ENCODE measurements around the gene ATP2A3. TPM values are rescaled to one million over a fixed set of nuclear protein-coding genes. Genes with fewer than 3 reads are reported as not detected.

ATP2A3 gene
- total RNA-seq, 4 donors from 2014 or later = 142 to 300 (median 208) TPM

DNA sequence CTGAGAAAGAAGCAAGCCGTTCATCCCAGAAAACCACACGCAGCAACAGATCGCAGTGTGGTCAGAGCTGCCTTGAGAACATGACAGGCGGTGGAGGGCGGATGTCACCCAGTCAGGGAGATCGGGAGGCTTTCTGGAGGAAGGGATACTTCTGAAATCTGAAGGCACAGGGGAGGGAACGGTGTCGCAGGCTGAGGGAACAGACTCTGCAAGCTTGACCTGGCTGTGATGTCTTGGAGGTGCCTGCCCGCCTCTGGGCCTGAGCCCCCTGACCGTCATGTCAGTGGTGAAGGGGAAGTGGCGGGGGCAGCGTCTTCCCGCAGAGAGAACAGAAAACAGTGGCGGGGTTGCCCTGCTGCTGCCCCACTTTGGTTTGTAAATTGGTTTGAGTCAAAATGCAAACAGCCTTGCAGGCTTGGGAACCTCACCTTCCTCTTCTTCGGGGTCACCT lies 8.1 kb upstream of the ATP2A3 start:
- TF ChIP-seq, protein P1, sequence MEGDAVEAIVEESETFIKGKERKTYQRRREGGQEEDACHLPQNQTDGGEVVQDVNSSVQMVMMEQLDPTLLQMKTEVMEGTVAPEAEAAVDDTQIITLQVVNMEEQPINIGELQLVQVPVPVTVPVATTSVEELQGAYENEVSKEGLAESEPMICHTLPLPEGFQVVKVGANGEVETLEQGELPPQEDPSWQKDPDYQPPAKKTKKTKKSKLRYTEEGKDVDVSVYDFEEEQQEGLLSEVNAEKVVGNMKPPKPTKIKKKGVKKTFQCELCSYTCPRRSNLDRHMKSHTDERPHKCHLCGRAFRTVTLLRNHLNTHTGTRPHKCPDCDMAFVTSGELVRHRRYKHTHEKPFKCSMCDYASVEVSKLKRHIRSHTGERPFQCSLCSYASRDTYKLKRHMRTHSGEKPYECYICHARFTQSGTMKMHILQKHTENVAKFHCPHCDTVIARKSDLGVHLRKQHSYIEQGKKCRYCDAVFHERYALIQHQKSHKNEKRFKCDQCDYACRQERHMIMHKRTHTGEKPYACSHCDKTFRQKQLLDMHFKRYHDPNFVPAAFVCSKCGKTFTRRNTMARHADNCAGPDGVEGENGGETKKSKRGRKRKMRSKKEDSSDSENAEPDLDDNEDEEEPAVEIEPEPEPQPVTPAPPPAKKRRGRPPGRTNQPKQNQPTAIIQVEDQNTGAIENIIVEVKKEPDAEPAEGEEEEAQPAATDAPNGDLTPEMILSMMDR (IDR thresholded peaks at IDR 0.05) = no peak
- TF ChIP-seq POLR2A (IDR thresholded peaks at IDR 0.05) (no peak), EP300 (IDR thresholded peaks at IDR 0.05; ENCODE audit: low read depth) (no peak), POLR2AphosphoS5 (IDR thresholded peaks at IDR 0.05) (no peak)
- Histone ChIP-seq H3K27ac (peak overlapping the region in 1 of 4 donors; percentile 3), H3K9me3 (no peaks in the 10 kb centered on the region), H3K27me3 (no peaks in the 10 kb centered on the region), H3K4me1 (peaks cover 4 to 24% (median 21%) of the 10 kb centered on the region in 4 donors), H3K4me3 (no peak overlapping the region), H3K36me3 (no peaks in the 10 kb centered on the region)
- peak; percentile 46 for DNase-seq
- 70 to 80% methylated on average over 3 to 15 of the region's 15 CpGs for WGBS, 2 donors (ENCODE audit: low coverage in 1 of 2)
- intact Hi-C loops (cut with DNase I; ENCODE audit: low total_unique reads) = no loop called here
- in situ Hi-C loops (cut with MboI; ENCODE audit: low pct_ligation_motif_present in 1 of 4, low pct_unique_long_range_greater_than_20kb in 1 of 4, low sequenced_read_pairs in 3 of 4) = no loop called here

DNA sequence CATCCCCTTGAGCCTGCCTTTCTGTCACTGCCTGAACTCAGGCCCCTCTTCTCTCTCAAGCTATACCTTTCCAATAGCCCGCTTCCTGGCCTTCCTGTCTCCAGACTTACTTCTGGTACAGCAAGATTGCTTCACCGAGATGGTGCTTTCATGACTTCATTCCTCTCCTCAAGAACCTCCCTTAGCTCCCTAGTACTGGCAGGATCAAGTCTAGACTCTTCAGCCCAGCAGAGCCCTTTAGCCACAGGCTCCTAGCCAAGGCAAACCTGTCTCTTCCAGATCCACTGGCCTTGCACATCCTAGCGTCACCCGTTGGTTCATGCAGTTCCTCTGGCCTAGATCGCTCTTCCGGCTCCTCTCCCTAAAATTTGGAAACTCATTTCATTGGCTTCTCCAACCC lies 6.4 kb upstream of the ATP2A3 start:
- in situ Hi-C loops (cut with MboI; ENCODE audit: low pct_ligation_motif_present in 1 of 4, low pct_unique_long_range_greater_than_20kb in 1 of 4, low sequenced_read_pairs in 3 of 4) (no loop called here), intact Hi-C loops (cut with DNase I; ENCODE audit: low total_unique reads) (no loop called here)
- Histone ChIP-seq H3K27ac (no peak overlapping the region), H3K4me3 (no peak overlapping the region), H3K9me3 (no peaks in the 10 kb centered on the region), H3K4me1 (peaks cover 0 to 14% (median 10%) of the 10 kb centered on the region in 4 donors), H3K36me3 (no peaks in the 10 kb centered on the region), H3K27me3 (no peaks in the 10 kb centered on the region)
- DNase-seq = no peak
- WGBS, 2 donors (ENCODE audit: low coverage in 1 of 2) = 96 to 100% methylated on average over 2 to 6 of the region's 6 CpGs
- no peak for TF ChIP-seq POLR2A (IDR thresholded peaks at IDR 0.05)
- TF ChIP-seq POLR2AphosphoS5 (IDR thresholded peaks at IDR 0.05) = no peak
- TF ChIP-seq EP300 (IDR thresholded peaks at IDR 0.05; ENCODE audit: low read depth) = no peak
- TF ChIP-seq, protein P1 (IDR thresholded peaks at IDR 0.05) = no peak

DNA sequence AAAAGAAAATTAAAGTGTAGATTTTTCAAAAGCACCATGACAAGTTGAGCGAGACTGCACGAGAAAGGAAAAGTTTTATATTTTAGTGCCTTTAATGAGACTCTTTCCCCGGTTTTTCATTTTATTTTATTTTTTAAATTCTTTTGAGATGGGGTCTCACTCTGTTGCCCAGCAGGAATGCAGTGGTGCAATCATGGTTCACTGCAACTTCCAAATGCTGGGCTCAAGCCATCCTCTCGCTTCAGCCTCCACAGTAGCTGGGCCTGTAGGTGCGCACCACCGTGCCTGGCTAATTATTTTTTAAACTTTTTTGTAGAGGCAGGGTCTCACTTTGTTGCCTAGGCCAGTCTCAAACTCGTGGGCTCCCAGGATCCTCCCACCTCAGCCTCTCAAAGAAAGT lies 5.7 kb upstream of the ATP2A3 start:
- intact Hi-C loops (cut with DNase I; ENCODE audit: low total_unique reads) = no loop called here
- no peak for DNase-seq
- H3K4me1 ChIP-seq = peaks cover 6 to 20% (median 14%) of the 10 kb centered on the region in 4 donors
- in situ Hi-C loops (cut with MboI; ENCODE audit: low pct_ligation_motif_present in 1 of 4, low pct_unique_long_range_greater_than_20kb in 1 of 4, low sequenced_read_pairs in 3 of 4) = no loop called here
- H3K27me3 ChIP-seq = no peaks in the 10 kb centered on the region
- H3K9me3 ChIP-seq = no peaks in the 10 kb centered on the region
- no peak overlapping the region for H3K27ac ChIP-seq
- H3K36me3 ChIP-seq = no peaks in the 10 kb centered on the region
- TF ChIP-seq POLR2A (IDR thresholded peaks at IDR 0.05) = no peak
- TF ChIP-seq POLR2AphosphoS5 (IDR thresholded peaks at IDR 0.05) = no peak
- TF ChIP-seq EP300 (IDR thresholded peaks at IDR 0.05; ENCODE audit: low read depth) = no peak
- TF ChIP-seq, protein P1 (IDR thresholded peaks at IDR 0.05) = no peak
- H3K4me3 ChIP-seq = no peak overlapping the region
- 81 to 86% methylated on average over 7 of the region's 7 CpGs for WGBS, 2 donors (ENCODE audit: low coverage in 1 of 2)

DNA sequence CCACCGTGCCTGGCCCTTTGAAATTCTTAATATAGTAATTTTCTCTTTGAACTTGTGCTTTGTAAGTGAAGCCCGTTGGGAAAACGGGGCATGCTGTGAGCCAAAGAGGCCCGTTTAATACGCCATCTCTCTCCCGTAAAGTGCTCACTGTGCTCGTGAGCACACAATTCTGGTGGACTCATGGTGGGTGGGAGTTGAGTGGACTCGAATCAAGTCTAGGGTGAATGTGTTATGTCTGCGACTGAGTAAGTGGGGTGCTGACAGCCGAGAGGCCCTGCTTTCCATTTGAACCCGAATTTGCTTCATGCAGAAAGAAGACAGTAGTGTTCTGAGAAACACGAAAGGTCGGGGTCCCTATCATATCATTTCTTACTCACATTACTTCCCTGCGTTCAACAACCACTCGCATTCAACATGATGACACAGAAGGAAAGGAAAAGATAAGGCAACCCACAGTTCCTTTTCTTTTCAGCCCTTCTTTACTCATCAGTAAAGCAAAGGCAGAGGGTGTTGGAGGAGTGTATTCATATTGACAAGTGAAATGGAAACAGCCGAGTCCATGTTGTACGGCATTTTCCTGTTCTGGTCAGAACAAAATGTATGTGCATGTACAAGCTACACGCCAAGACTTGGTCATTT lies 4.8 kb upstream of the ATP2A3 start:
- Histone ChIP-seq H3K36me3 (no peaks in the 10 kb centered on the region), H3K4me3 (no peak overlapping the region), H3K9me3 (no peaks in the 10 kb centered on the region), H3K27me3 (no peaks in the 10 kb centered on the region), H3K27ac (no peak overlapping the region), H3K4me1 (peaks cover 6 to 26% (median 18%) of the 10 kb centered on the region in 4 donors)
- DNase-seq = no peak
- intact Hi-C loops (cut with DNase I; ENCODE audit: low total_unique reads) = no loop called here
- no peak for TF ChIP-seq EP300 (IDR thresholded peaks at IDR 0.05; ENCODE audit: low read depth)
- TF ChIP-seq, protein P1 (IDR thresholded peaks at IDR 0.05) = no peak
- TF ChIP-seq POLR2AphosphoS5 (IDR thresholded peaks at IDR 0.05) = no peak
- no peak for TF ChIP-seq POLR2A (IDR thresholded peaks at IDR 0.05)
- WGBS, 2 donors (ENCODE audit: low coverage in 1 of 2) = 77 to 87% methylated on average over 17 to 18 of the region's 18 CpGs
- in situ Hi-C loops (cut with MboI; ENCODE audit: low pct_ligation_motif_present in 1 of 4, low pct_unique_long_range_greater_than_20kb in 1 of 4, low sequenced_read_pairs in 3 of 4) = no loop called here

Data from transverse colon (tissue), 4 donors.